ENCODE data around the gene HAS3. TPM values are rescaled to one million over a fixed set of nuclear protein-coding genes. Genes with fewer than 3 reads are reported as not detected.

HAS3 gene
- total and polyA plus RNA-seq, 9 donors, result 0.58 to 6.6 (median 2.1) TPM

- WGBS (ENCODE audit: insufficient coverage), result 36% methylated on average over 6 of the region's 8 CpGs
- no peak for DNase-seq
- no peaks in the 10 kb centered on the region for H3K4me1 ChIP-seq (ENCODE audit: control insufficient read depth, insufficient read depth, low read length)
- no peaks in the 10 kb centered on the region for H3K27me3 ChIP-seq (ENCODE audit: control insufficient read depth, insufficient read depth, low read length)
- H3K9me3 ChIP-seq (replicated peaks; ENCODE audit: control insufficient read depth, low read depth, low read length), result no peaks in the 10 kb centered on the region
- H3K36me3 ChIP-seq (ENCODE audit: control insufficient read depth, insufficient read depth, low read length), result peaks cover 62% of the 10 kb centered on the region
- H3K4me3 ChIP-seq (ENCODE audit: low read length), result no peak overlapping the region
- no peak overlapping the region for H3K27ac ChIP-seq (ENCODE audit: low read length)
Measured at GRCh38 chr16:69166221-69166833, 60.9 kb downstream of the HAS3 start.

GRCh38 chr16:69166946-69167930, 61.8 kb downstream of the HAS3 start:
- WGBS (ENCODE audit: insufficient coverage), result no CpG with 5 or more reads among the region's 7 CpGs
- no peak for DNase-seq
- H3K4me3 ChIP-seq (ENCODE audit: low read length), result no peak overlapping the region
- H3K27ac ChIP-seq (ENCODE audit: low read length), result no peak overlapping the region
- H3K36me3 ChIP-seq (ENCODE audit: control insufficient read depth, insufficient read depth, low read length), result peaks cover 53% of the 10 kb centered on the region
- peaks cover 1% of the 10 kb centered on the region for H3K4me1 ChIP-seq (ENCODE audit: control insufficient read depth, insufficient read depth, low read length)
- H3K9me3 ChIP-seq (replicated peaks; ENCODE audit: control insufficient read depth, low read depth, low read length), result no peaks in the 10 kb centered on the region
- no peaks in the 10 kb centered on the region for H3K27me3 ChIP-seq (ENCODE audit: control insufficient read depth, insufficient read depth, low read length)

Other genes starting within 250 kb of the HAS3 start
- 27.1 TPM for gene CHTF8, start 26.9 kb downstream of the HAS3 start, total RNA-seq
- gene CHTF8, start 26.9 kb downstream of the HAS3 start, polyA plus RNA-seq (ENCODE audit: insufficient read depth in 1 of 8, insufficient read length in 8 of 8, low replicate concordance in 1 of 8), result 10 to 100 TPM; 58.5 to 83.2 (median 67.6) TPM
- 16.9 TPM for gene UTP4, start 27.0 kb downstream of the HAS3 start, total RNA-seq
- 10 to 100 TPM; 33.7 to 41.0 (median 35.2) TPM for gene UTP4, start 27.0 kb downstream of the HAS3 start, polyA plus RNA-seq (ENCODE audit: insufficient read depth in 1 of 8, insufficient read length in 8 of 8, low replicate concordance in 1 of 8)
- gene SNTB2, start 81.5 kb downstream of the HAS3 start, total RNA-seq, result 21.2 TPM
- 10 to 100 TPM; 10.4 to 19.7 (median 13.6) TPM for gene SNTB2, start 81.5 kb downstream of the HAS3 start, polyA plus RNA-seq (ENCODE audit: insufficient read depth in 1 of 8, insufficient read length in 8 of 8, low replicate concordance in 1 of 8)
- 17.9 TPM for gene VPS4A, start 205.7 kb downstream of the HAS3 start, total RNA-seq
- gene VPS4A, start 205.7 kb downstream of the HAS3 start, polyA plus RNA-seq (ENCODE audit: insufficient read depth in 1 of 8, insufficient read length in 8 of 8, low replicate concordance in 1 of 8), result 10 to 100 TPM; 34.9 to 42.1 (median 36.8) TPM
- 6.5 TPM for gene PDF, start 224.9 kb downstream of the HAS3 start, total RNA-seq
- 1 to 10 TPM; 5.9 to 8.1 (median 6.4) TPM for gene PDF, start 224.9 kb downstream of the HAS3 start, polyA plus RNA-seq (ENCODE audit: insufficient read depth in 1 of 8, insufficient read length in 8 of 8, low replicate concordance in 1 of 8)
- 27.1 TPM for gene COG8, start 233.9 kb downstream of the HAS3 start, total RNA-seq
- gene COG8, start 233.9 kb downstream of the HAS3 start, polyA plus RNA-seq (ENCODE audit: insufficient read depth in 1 of 8, insufficient read length in 8 of 8, low replicate concordance in 1 of 8), result 10 to 100 TPM; 19.2 to 25.3 (median 22.0) TPM
- gene NIP7, start 234.1 kb downstream of the HAS3 start, total RNA-seq, result 14.5 TPM
- 10 to 100 TPM; 17.0 to 27.0 (median 24.3) TPM for gene NIP7, start 234.1 kb downstream of the HAS3 start, polyA plus RNA-seq (ENCODE audit: insufficient read depth in 1 of 8, insufficient read length in 8 of 8, low replicate concordance in 1 of 8)
- gene TMED6, start 246.1 kb downstream of the HAS3 start, total RNA-seq, result 0.22 TPM
- 1 to 10 TPM; 1.0 to 1.7 (median 1.2) TPM for gene TMED6, start 246.1 kb downstream of the HAS3 start, polyA plus RNA-seq (ENCODE audit: insufficient read depth in 1 of 8, insufficient read length in 8 of 8, low replicate concordance in 1 of 8)

All from muscle of leg (tissue), 11 donors.